Smooth muscle cell (in vitro differentiated cells): ENCODE results near the gene LTBP2. TPM values are rescaled to one million over a fixed set of nuclear protein-coding genes. Genes with fewer than 3 reads are reported as not detected.

ENCODE experiments used
- DNase-seq: peaks from one replicate; lab custom pipeline; 2025; ENCODE audit not compliant: unreplicated experiment; lab: John Stamatoyannopoulos, UW
- H2AFZ ChIP-seq: fragments of 200-600 bp; sonication (generic); 2 replicates; pipeline ENCODE4 v1.6.0; 2016; ENCODE audit warnings: antibody characterized with exemption, low read depth, mild to moderate bottlenecking
- H3F3A ChIP-seq: fragments of 200-600 bp; sonication (generic); 2 replicates; pipeline ENCODE4 v1.6.0; 2017; ENCODE audit warnings: antibody characterized with exemption, low read depth
- H3K27ac ChIP-seq: fragments of 200-600 bp; sonication (generic); 2 replicates; pipeline ENCODE4 v1.5.1; 2016; ENCODE audit warnings: low read depth, mild to moderate bottlenecking
- H3K27me3 ChIP-seq: fragments of 200-600 bp; sonication (generic); 2 replicates; pipeline ENCODE4 v1.6.1; 2016; ENCODE audit warnings: low read depth, mild to moderate bottlenecking
- H3K36me3 ChIP-seq: fragments of 200-600 bp; sonication (generic); 2 replicates; pipeline ENCODE4 v1.5.1; 2016; ENCODE audit warnings: low read depth
- H3K4me1 ChIP-seq: fragments of 200-600 bp; sonication (generic); 2 replicates; pipeline ENCODE4 v1.5.1; 2016; ENCODE audit warnings: low read depth
- H3K4me2 ChIP-seq: fragments of 200-600 bp; sonication (generic); 2 replicates; pipeline ENCODE4 v1.6.0; 2016; ENCODE audit warnings: mild to moderate bottlenecking
- H3K4me3 ChIP-seq: fragments of 200-600 bp; sonication (generic); 2 replicates; pipeline ENCODE4 v1.5.1; 2016; ENCODE audit warnings: mild to moderate bottlenecking
- H3K79me2 ChIP-seq: fragments of 200-600 bp; sonication (generic); 2 replicates; pipeline ENCODE4 v1.6.0; 2016; ENCODE audit warnings: low read depth, mild to moderate bottlenecking
- H3K9ac ChIP-seq: fragments of 200-600 bp; sonication (generic); 2 replicates; pipeline ENCODE4 v1.6.0; 2016; ENCODE audit warnings: low read depth
- H3K9me3 ChIP-seq: fragments of 200-600 bp; sonication (generic); replicated peaks from 2 replicates; pipeline ENCODE4 v1.5.1; 2016; ENCODE audit warnings: low read depth
- H4K20me1 ChIP-seq: fragments of 200-600 bp; sonication (generic); 2 replicates; pipeline ENCODE4 v1.6.0; 2016; ENCODE audit warnings: low read depth
- WGBS: methylation state at CpG from one replicate; pipeline ENCODE4 v1.1.7; 2016; ENCODE audit warnings: low lambda C conversion rate; 5-methylcytosine and 5-hydroxymethylcytosine counted together
- polyA plus RNA-seq: library from polyadenylated mRNA; unstranded; fragments of >200 nt; fragmentation: Nextera tagmentation; extraction: Ambion mirVana; gene quantifications from 2 replicates; pipeline ENCODE4 v1.2.1, GENCODE V29; 2016
- total RNA-seq: library from RNA; depleted of rRNA; stranded (reverse); fragments of >200 nt; gene quantifications from 2 replicates; pipeline ENCODE4 v1.2.3, GENCODE V29; 2014
- TF ChIP-seq, protein P1 (sequence below): fragments of 200-600 bp; sonication (generic); IDR thresholded peaks from 2 replicates; pipeline ENCODE4 v1.5.1; 2017; ENCODE audit warnings: borderline replicate concordance, mild to moderate bottlenecking, antibody characterized with exemption; ENCODE audit not compliant: insufficient read depth, poor library complexity, severe bottlenecking

The LTBP2 gene
- total and polyA plus RNA-seq, 2 experiments from 2014 or later: 90.1 to 108 TPM

GRCh38 chr14:74519316-74520074, 92.5 kb downstream of the LTBP2 start:
- no peak overlapping the region for H3K9ac ChIP-seq
- 81% methylated on average over 6 of the region's 6 CpGs for WGBS
- no peak overlapping the region for H2AFZ ChIP-seq
- TF ChIP-seq, protein P1, sequence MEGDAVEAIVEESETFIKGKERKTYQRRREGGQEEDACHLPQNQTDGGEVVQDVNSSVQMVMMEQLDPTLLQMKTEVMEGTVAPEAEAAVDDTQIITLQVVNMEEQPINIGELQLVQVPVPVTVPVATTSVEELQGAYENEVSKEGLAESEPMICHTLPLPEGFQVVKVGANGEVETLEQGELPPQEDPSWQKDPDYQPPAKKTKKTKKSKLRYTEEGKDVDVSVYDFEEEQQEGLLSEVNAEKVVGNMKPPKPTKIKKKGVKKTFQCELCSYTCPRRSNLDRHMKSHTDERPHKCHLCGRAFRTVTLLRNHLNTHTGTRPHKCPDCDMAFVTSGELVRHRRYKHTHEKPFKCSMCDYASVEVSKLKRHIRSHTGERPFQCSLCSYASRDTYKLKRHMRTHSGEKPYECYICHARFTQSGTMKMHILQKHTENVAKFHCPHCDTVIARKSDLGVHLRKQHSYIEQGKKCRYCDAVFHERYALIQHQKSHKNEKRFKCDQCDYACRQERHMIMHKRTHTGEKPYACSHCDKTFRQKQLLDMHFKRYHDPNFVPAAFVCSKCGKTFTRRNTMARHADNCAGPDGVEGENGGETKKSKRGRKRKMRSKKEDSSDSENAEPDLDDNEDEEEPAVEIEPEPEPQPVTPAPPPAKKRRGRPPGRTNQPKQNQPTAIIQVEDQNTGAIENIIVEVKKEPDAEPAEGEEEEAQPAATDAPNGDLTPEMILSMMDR: no peak
- no peak for DNase-seq
- no peaks in the 10 kb centered on the region for H3K36me3 ChIP-seq
- peaks cover 4% of the 10 kb centered on the region for H4K20me1 ChIP-seq
- no peaks in the 10 kb centered on the region for H3K9me3 ChIP-seq
- no peak overlapping the region for H3K4me2 ChIP-seq
- H3K27ac ChIP-seq: no peak overlapping the region
- H3K27me3 ChIP-seq: no peaks in the 10 kb centered on the region
- no peaks in the 10 kb centered on the region for H3F3A ChIP-seq
- peaks cover 6% of the 10 kb centered on the region for H3K4me1 ChIP-seq
- no peaks in the 10 kb centered on the region for H3K79me2 ChIP-seq
- H3K4me3 ChIP-seq: no peak overlapping the region

DNA sequence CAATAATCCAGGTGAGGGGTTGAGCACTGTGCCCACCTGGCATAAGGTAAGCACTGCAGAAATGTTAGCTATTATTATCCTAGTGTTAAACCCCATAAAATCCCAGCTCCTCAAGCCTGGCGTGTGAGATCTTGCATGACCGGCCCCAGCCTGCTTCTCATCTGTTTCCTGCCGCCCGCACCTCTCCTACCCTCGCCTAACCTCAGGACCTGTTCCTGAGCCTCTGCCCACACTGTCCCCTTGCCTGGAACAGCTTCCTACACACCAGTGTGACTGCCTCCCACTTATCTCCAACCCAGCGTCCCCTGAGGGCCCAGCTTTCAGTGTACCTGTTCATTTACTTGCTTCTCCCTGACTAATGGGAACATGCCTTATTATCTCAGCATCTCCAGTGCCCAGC, 93.8 kb downstream of the LTBP2 start:
- Histone ChIP-seq H3K4me3 (no peak overlapping the region), H3K9ac (no peak overlapping the region), H3K27ac (no peak overlapping the region), H3K9me3 (no peaks in the 10 kb centered on the region), H3K4me1 (no peaks in the 10 kb centered on the region), H4K20me1 (peaks cover 4% of the 10 kb centered on the region), H3K79me2 (no peaks in the 10 kb centered on the region), H3K27me3 (no peaks in the 10 kb centered on the region), H3K4me2 (no peak overlapping the region), H3K36me3 (peaks cover 5% of the 10 kb centered on the region), H2AFZ (no peak overlapping the region), H3F3A (no peaks in the 10 kb centered on the region)
- WGBS: 81% methylated on average over 6 of the region's 6 CpGs
- DNase-seq: no peak
- TF ChIP-seq, protein P1: no peak

GRCh38 chr14:74517731-74518130, 94.3 kb downstream of the LTBP2 start:
- Histone ChIP-seq H3K36me3 (peaks cover 5% of the 10 kb centered on the region), H3K4me1 (no peaks in the 10 kb centered on the region), H3F3A (no peaks in the 10 kb centered on the region), H3K79me2 (no peaks in the 10 kb centered on the region), H3K27ac (no peak overlapping the region), H3K4me3 (no peak overlapping the region), H3K4me2 (no peak overlapping the region), H3K9ac (no peak overlapping the region), H3K9me3 (no peaks in the 10 kb centered on the region), H3K27me3 (no peaks in the 10 kb centered on the region), H2AFZ (no peak overlapping the region), H4K20me1 (peaks cover 4% of the 10 kb centered on the region)
- DNase-seq: no peak
- TF ChIP-seq, protein P1: no peak
- WGBS: 97% methylated on average over 4 of the region's 4 CpGs
